HepG2 (cell line): ENCODE results near the gene CISH. TPM values are rescaled to one million over a fixed set of nuclear protein-coding genes. Genes with fewer than 3 reads are reported as not detected.
A peak's percentile ranks its signal among the peaks of the same experiment; 100 is the strongest.

Experiments used
- CCAR2 ChIP-seq: fragments of 200-400 bp; formaldehyde crosslinking; optimal IDR thresholded peaks from 2 replicates; pipeline ENCODE3; 2018; ENCODE audit warnings: low read depth, mild to moderate bottlenecking, low read length, moderate library complexity
- ELF3 ChIP-seq: IDR thresholded peaks from 2 replicates; pipeline ENCODE4 v1.6.1; 2016; ENCODE audit warnings: missing genetic modification reagents, missing compliant biosample characterization
- FLYWCH1 ChIP-seq: sonication (generic); formaldehyde crosslinking; IDR thresholded peaks from 2 replicates; pipeline ENCODE4 v1.8.1; 2023; ENCODE audit warnings: mild to moderate bottlenecking, missing genetic modification reagents
- GPN1 ChIP-seq: sonication (generic); formaldehyde crosslinking; IDR thresholded peaks from 2 replicates; pipeline ENCODE4 v1.5.1; 2020; ENCODE audit warnings: missing genetic modification reagents, borderline replicate concordance
- HBP1 ChIP-seq: IDR thresholded peaks from 2 replicates; pipeline ENCODE4 v1.6.1; 2016; ENCODE audit warnings: low read depth, control low read depth
- JARID2 ChIP-seq: sonication (generic); formaldehyde crosslinking; IDR thresholded peaks from 2 replicates; pipeline ENCODE4 v1.8.1; 2023; ENCODE audit warnings: missing genetic modification reagents, inconsistent platforms; ENCODE audit not compliant: insufficient replicate concordance
- MED1 ChIP-seq: sonication (generic); formaldehyde crosslinking; IDR thresholded peaks from 2 replicates; pipeline ENCODE4 v1.4.0; 2020; ENCODE audit warnings: missing genetic modification reagents
- MXI1 ChIP-seq: IDR thresholded peaks from 3 replicates; pipeline ENCODE4 v1.6.1; 2012; ENCODE audit warnings: low read depth, low read length, inconsistent platforms, borderline replicate concordance
- NCOA1 ChIP-seq: sonication (generic); formaldehyde crosslinking; IDR thresholded peaks from 2 replicates; pipeline ENCODE4 v1.9.0; 2021; ENCODE audit warnings: missing genetic modification reagents
- PHF21A ChIP-seq: sonication (generic); formaldehyde crosslinking; IDR thresholded peaks from 2 replicates; pipeline ENCODE4 v1.5.0; 2020; ENCODE audit warnings: mild to moderate bottlenecking, missing genetic modification reagents
- PHF8 ChIP-seq: sonication (generic); formaldehyde crosslinking; IDR thresholded peaks from 2 replicates; pipeline ENCODE4 v1.5.0; 2020; ENCODE audit warnings: missing genetic modification reagents
- PPARG ChIP-seq: conservative IDR thresholded peaks from 2 replicates; pipeline ENCODE4 v1.6.1; 2016; ENCODE audit warnings: missing biosample characterization, missing genetic modification reagents
- RBAK ChIP-seq: sonication (generic); formaldehyde crosslinking; IDR thresholded peaks from 2 replicates; pipeline ENCODE4 v1.5.1; 2020; ENCODE audit warnings: mild to moderate bottlenecking, missing genetic modification reagents
- SAFB2 ChIP-seq: sonication (generic); formaldehyde crosslinking; IDR thresholded peaks from 2 replicates; pipeline ENCODE4 v1.5.1; 2020; ENCODE audit warnings: missing genetic modification reagents, low read depth, mild to moderate bottlenecking, borderline replicate concordance
- SPEN ChIP-seq: sonication (generic); formaldehyde crosslinking; IDR thresholded peaks from 2 replicates; pipeline ENCODE4 v1.5.1; 2020; ENCODE audit warnings: low read depth, mild to moderate bottlenecking, missing genetic modification reagents
- THAP9 ChIP-seq: sonication (generic); formaldehyde crosslinking; IDR thresholded peaks from 2 replicates; pipeline ENCODE4; 2020; ENCODE audit warnings: missing genetic modification reagents, mild to moderate bottlenecking, borderline replicate concordance
- ZFP37 ChIP-seq: sonication (generic); formaldehyde crosslinking; IDR thresholded peaks from 2 replicates; pipeline ENCODE4 v1.4.0; 2020; ENCODE audit warnings: missing genetic modification reagents, borderline replicate concordance
- ZNF12 ChIP-seq: sonication (generic); formaldehyde crosslinking; IDR thresholded peaks from 2 replicates; pipeline ENCODE4 v1.5.0; 2020; ENCODE audit warnings: missing genetic modification reagents
- ZNF281 ChIP-seq: sonication (generic); formaldehyde crosslinking; IDR thresholded peaks from 2 replicates; pipeline ENCODE4 v1.4.0; 2020; ENCODE audit warnings: missing genetic modification reagents, borderline replicate concordance
- ZNF282 ChIP-seq: fragments of 450-650 bp; IDR thresholded peaks from 2 replicates; pipeline ENCODE4 v1.6.1; 2018; ENCODE audit not compliant: partially characterized antibody
- polyA plus RNA-seq, 8 experiments: library from polyadenylated mRNA; depleted of rRNA in 3 of 8; stranded (reverse) in 7 of 8; unstranded in 1 of 8; fragments of >200 nt; fragmentation: Illumina TruSeq in 4 of 8; extraction: Trizol in 4 of 8; gene quantifications; 2 replicates each; pipeline versions ENCODE4 v1.2.1 to v1.2.3, GENCODE V29; 2011 to 2016; ENCODE audit warnings: low read depth in 4 of 8, missing spikeins in 1 of 8, mixed read lengths in 1 of 8; ENCODE audit not compliant: insufficient read depth in 1 of 8
- total RNA-seq, 5 experiments: library from RNA; depleted of rRNA; stranded (reverse); fragments of >200 nt; fragmentation: Illumina TruSeq; extraction: Trizol; gene quantifications; 2 replicates each; pipeline ENCODE4 v1.2.3, GENCODE V29; 2016; ENCODE audit warnings: low read depth in 1 of 5
- TF ChIP-seq, protein P1 (sequence below): sonication (generic); formaldehyde crosslinking; IDR thresholded peaks from 2 replicates; pipeline ENCODE4 v1.9.0; 2022; ENCODE audit warnings: low read depth, missing genetic modification reagents

Gene CISH
- total and polyA plus RNA-seq, 2 of the 13 experiments (the other 11 are each of a cell fraction or from before 2014, with no cell fraction given), result 0.91 to 1.5 TPM

GRCh38 chr3:50600841-50601591 is 10.6 kb downstream of the CISH start (continued):
- TF ChIP-seq PHF8 (CRISPR knock-in tag) (no peak), SAFB2 (CRISPR knock-in tag) (no peak), FLYWCH1 (CRISPR knock-in tag) (no peak), SPEN (peak; percentile 72), PPARG (CRISPR knock-in tag) (peak; percentile 74), ELF3 (CRISPR knock-in tag) (peak; percentile 84), RBAK (CRISPR knock-in tag) (no peak), MXI1 (peak; percentile 62; the same call in 1 of the 3 replicates), MED1 (CRISPR knock-in tag) (peak; percentile 91), ZNF12 (CRISPR knock-in tag) (no peak), PHF21A (peak; percentile 95), HBP1 (CRISPR knock-in tag) (0 out of 2 replicates have a peak, but pooled peaks have one; percentile 15), JARID2 (CRISPR knock-in tag) (no peak), GPN1 (CRISPR knock-in tag) (no peak), NCOA1 (CRISPR knock-in tag) (peak; percentile 76; the same call in 1 of the 2 replicates), CCAR2 (no peak), ZNF282 (no peak), ZFP37 (0 out of 2 replicates have a peak, but pooled peaks have one; percentile 36), THAP9 (0 out of 2 replicates have a peak, but pooled peaks have one; percentile 18), ZNF281 (CRISPR knock-in tag) (peak; percentile 72)
- TF ChIP-seq, protein P1, sequence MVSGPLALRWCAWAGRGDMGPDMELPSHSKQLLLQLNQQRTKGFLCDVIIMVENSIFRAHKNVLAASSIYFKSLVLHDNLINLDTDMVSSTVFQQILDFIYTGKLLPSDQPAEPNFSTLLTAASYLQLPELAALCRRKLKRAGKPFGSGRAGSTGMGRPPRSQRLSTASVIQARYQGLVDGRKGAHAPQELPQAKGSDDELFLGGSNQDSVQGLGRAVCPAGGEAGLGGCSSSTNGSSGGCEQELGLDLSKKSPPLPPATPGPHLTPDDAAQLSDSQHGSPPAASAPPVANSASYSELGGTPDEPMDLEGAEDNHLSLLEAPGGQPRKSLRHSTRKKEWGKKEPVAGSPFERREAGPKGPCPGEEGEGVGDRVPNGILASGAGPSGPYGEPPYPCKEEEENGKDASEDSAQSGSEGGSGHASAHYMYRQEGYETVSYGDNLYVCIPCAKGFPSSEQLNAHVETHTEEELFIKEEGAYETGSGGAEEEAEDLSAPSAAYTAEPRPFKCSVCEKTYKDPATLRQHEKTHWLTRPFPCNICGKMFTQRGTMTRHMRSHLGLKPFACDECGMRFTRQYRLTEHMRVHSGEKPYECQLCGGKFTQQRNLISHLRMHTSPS (CRISPR knock-in tag), result peak; percentile 96
